ENCODE results near the gene SALL1. TPM values are rescaled to one million over a fixed set of nuclear protein-coding genes. Genes with fewer than 3 reads are reported as not detected.

The SALL1 gene
- total RNA-seq, 1 donor from 2014 or later: not detected

DNA sequence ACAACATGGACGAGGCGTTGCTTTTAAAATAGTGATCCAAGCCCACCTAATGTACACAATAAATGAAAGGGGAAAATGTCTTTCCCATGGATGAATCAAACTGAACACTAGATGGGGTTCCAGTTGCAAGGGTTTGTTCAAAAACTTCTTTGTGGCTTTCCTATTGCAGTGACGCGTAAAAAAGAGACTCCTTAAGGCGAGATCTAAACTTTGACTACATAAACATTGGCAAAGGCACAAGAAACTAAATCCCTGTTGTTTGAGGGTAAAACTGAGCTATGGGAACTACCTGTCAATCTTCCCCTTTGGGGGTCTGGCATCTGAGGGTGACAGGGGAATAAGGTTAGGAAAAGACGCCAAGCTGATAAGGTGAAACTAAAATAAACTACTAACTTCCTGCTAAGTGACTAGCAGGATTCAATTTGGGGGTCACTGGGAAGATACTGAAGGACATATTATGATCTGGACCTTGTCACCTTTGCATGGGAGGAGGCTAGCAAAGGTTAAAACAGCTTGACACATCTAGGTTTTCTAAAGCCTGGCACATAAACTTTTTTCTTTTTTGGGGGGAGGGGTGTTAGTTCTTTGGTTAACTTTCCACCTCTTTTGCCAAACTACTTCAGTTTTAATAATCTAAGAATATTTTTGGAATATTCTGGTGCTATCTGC lies 4.7 kb downstream of the SALL1 start:
- intact Hi-C loops (cut with micrococcal nuclease): no loop called here
- DNase-seq (no peak), ATAC-seq (no peak)

DNA sequence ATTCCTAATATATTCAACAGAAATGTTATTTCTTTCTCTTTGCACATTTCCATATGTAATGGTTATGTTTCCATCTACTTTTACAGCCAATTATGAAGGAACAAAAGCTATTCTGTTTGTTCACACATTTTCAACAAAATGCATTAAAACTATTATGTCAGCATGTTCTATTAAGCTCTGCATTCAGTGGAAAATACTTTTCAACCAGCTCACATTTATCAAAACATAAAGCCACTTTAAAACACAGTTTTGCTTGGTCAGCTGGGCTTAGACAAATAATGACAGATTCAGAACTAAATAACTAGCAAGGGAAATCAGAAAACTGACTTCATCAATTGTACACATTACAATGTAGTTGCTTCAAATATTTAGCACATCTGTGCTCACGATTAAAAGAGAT lies 6.9 kb downstream of the SALL1 start:
- intact Hi-C loops (cut with micrococcal nuclease): no loop called here
- DNase-seq (no peak), ATAC-seq (no peak)

DNA sequence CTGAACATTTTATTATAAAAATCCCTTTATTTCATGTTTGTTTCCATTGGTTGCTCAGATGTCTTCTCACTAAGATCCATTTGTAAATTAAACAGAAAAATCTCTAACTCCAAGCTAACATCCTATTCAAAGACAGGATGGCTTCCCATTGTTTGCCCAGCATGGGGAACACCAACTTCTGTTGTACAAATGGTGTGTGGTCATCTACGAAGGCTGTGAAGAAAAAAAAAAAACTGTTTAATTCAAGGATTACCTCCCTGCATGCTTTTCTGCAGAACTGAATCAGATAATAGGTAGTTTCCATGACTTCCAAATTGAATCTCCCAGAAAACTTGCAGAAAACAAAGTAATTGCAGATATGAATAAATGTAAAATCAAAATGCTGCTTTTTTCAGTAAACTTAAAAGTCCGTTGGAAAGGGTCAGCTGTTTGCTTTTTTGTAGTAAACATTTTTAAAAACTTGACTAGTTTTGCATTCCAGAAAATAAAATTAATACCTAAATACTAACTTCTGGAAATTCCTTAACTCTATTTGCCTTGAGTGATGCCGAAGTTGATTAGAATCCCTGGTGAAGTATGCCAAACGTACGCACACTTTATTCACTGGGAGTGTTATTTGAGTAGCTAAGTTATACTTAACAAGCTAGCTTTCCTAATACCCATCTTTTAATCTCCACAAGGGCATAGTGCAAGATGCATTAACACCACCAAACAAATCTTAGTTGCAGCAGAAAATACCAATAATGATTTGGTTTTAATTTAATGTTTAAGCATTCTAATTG lies 7.7 kb downstream of the SALL1 start:
- DNase-seq: no peak
- intact Hi-C loops (cut with micrococcal nuclease): no loop called here
- ATAC-seq: no peak

DNA sequence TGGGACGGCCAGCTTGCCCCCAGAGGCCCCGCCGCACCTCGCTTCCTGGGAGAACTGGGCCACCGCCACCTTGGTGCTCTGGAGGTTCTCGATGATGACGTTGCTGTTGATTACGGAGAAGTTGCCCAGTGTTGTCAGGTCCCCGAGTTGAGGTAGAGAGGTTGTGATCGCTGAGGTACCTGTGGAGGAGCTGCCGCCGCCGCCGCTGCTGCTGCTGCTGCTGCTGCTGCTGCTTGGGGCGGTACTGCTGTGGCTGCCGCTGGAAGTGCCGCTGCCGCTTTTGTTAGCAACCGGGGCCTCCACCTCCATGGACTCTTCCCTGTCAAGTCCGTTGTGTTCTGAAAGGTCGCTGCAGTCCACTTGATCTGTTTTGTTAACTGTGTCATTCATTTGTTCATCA lies 9.5 kb downstream of the SALL1 start:
- ATAC-seq (no peak), DNase-seq (no peak)
- intact Hi-C loops (cut with micrococcal nuclease): no loop called here

DNA sequence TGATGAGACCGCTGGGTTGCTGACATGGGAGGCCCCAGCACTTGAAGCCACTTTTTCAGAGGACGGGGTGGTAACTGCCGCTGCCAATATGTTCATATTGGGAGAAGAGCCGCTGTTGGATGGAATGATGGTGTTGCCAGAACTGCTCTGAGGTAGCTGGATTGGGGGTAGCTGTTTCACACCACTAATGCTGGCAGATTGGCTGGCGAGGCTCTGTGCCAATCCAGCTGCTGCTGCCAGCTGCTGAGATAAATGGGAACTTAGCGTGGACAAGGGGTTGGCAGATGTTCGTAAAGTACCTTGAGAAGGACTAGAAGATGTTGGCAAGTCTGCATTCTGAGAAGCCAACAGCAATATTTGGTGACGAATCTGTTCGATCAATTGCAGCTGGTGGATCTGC lies 10.0 kb downstream of the SALL1 start:
- intact Hi-C loops (cut with micrococcal nuclease): no loop called here
- DNase-seq (no peak), ATAC-seq (no peak)

DNA sequence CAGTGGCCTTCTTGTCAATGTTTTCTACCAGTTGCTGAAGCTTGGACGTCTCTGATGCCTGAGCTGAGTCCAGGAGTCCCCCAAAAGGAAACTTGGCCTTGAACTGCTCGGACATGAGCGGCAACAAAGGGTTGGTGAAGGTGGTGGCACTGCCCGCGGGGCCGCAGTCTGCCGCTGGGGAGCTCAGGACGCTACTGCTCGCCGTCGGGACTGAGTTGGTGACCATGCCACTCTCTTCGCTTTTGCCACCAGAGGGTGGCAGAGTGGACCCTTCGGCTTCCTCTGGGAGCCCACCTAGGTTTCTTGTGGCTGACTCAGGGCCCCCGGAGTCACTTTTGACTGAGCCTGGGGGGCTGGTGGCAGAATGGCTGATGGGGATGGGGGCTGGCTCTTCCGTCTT lies 11.0 kb downstream of the SALL1 start:
- ATAC-seq: no peak
- DNase-seq: no peak
- intact Hi-C loops (cut with micrococcal nuclease): no loop called here

DNA sequence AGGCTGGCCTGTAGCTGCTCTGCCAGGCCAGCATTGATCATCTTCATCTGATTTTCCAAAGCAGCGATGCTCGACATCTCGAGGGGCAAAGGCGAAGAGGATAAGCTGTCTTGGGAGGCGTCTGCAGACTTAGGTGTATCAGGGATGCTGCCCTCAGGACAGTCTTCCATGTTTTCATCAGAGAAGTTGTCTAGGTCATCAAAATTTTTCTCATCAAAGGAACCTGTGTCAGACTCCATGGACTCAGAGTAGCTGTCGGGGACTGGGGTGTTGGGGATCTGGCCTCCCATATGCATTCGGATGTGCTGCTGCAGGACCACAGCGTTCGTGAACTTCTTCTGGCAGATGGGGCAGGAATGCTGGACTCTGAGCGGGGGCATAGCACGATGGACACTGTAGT lies 11.5 kb downstream of the SALL1 start:
- no peak for ATAC-seq
- no peak for DNase-seq
- intact Hi-C loops (cut with micrococcal nuclease): no loop called here

DNA sequence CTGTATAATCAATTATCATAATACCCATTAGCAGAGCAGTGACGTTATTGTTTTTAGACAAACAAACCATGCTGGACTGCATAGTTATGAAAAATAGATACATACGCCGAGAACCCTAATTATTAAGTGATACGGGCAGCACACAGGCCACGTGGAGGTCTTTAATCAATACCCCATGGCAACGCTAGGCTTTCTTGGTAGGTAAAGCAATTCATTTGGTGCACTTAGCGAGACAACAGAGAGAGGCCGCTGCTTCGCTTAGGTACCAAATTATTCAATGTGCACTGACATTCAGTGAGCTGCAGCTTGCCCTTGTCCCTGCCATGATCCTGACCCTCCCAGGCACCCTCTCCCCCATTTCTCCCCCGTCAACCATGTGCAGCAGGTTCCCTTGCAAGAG lies 12.9 kb downstream of the SALL1 start:
- DNase-seq: no peak
- ATAC-seq: no peak
- intact Hi-C loops (cut with micrococcal nuclease): no loop called here

DNA sequence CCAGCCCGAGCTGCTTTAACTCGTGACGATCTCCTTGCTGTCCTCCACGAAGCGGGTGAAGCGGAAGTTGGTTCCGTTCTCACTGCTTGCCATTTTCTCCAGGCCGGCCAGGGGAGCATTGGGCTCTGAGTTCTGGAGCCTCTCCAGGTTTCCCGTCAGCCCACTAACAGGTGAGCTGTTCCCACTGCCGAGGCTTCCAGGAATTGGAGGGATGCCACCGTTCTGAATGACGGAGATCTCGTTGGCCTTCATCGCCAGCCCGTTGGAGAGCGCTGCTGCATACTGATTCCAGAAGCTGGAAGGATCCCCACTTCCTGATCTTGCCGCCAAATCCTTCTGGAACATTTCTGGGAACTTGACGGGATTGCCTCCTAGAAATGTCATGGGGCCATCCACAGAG lies 14.0 kb downstream of the SALL1 start:
- no peak for DNase-seq
- ATAC-seq: no peak
- intact Hi-C loops (cut with micrococcal nuclease): no loop called here

DNA sequence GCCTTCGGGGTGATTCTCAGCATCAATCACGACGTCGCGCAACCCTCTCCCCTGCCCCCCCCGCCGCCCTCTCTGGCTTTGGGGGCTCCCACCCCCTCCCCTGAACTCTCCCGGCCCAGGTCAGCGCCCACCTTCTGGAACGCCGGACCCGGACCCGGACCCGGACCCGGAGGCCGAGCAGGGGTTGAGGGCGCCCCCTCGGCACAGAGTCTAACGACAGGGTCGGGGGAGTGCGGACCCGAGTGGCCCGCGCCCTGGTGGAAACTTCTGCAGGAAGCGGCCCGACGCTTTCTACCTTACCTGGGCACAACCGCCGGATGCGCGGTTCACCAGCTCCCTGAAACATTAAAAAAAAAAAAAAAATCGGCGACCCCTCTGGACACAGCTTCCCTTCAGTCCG lies 16.2 kb downstream of the SALL1 start:
- ATAC-seq (no peak), DNase-seq (no peak)
- intact Hi-C loops (cut with micrococcal nuclease): no loop called here

DNA sequence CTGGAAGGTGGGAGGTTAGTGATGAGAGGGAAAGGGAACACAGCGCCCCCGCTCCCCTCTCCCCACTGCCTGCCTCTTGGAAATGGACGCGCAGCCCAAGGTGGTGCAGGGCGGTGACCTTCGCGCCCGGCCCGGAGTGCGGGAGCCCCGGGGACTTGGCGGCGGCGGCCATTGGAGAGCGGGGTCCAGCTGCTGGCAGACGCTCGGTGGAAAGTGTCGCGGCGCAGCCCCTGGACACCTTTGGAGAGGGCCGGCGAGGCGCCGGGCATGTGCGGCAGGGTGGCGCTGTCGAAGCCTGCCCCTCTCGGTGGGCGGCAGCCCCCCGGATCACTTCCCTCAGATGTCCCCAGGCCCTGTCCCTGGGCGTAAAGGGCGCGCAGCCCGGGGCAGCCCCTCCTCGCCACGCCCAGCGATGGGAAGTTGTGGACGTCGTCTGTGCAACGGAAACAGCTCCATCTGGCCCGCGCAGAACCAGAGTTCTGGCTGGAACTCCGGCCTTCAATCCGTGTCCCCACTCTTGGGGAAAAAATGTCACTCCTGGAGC lies 16.7 kb downstream of the SALL1 start:
- intact Hi-C loops (cut with micrococcal nuclease): no loop called here
- ATAC-seq (peak; percentile 22), DNase-seq (no peak)

DNA sequence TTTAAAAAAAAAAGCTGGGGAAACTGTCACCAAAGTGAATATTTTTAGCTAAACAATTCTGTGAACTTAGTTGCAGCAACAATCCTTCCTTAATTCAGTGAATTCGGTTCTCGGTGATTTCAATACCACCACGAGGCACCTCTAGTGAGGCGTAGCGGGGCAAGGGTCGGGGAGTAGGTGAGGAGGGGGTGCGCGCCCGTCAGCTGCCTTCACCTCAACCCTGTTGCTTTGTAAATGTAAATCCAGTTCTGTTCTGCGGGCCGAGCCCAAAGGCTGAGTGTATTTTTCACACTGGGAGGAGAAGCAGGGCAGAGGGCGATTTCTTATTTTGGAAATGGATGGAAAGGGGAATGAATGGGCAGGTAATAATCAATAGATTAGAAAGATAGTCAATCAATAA lies 17.4 kb downstream of the SALL1 start:
- DNase-seq: no peak
- no peak for ATAC-seq
- intact Hi-C loops (cut with micrococcal nuclease): no loop called here

DNA sequence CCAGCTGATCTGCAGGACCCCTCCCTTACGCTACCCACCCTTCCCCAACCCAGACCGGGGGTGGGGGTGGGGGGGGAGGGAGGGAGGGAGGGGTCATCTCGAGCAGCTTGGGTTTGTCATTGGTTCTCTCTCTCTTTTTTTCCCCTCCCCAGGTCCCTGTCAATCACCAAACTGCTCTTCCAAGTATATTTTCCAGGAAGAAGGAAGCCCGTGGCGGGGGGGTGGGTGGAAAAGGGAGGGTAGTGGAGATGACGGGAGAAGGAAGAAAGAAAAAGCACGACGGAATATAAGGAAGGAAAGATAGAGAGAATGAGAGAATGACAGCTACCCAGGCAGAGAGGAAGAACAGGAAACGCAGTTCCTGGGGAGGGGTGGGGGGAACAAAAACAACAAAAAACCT lies 17.9 kb downstream of the SALL1 start:
- DNase-seq (no peak), ATAC-seq (no peak)
- intact Hi-C loops (cut with micrococcal nuclease): no loop called here

DNA sequence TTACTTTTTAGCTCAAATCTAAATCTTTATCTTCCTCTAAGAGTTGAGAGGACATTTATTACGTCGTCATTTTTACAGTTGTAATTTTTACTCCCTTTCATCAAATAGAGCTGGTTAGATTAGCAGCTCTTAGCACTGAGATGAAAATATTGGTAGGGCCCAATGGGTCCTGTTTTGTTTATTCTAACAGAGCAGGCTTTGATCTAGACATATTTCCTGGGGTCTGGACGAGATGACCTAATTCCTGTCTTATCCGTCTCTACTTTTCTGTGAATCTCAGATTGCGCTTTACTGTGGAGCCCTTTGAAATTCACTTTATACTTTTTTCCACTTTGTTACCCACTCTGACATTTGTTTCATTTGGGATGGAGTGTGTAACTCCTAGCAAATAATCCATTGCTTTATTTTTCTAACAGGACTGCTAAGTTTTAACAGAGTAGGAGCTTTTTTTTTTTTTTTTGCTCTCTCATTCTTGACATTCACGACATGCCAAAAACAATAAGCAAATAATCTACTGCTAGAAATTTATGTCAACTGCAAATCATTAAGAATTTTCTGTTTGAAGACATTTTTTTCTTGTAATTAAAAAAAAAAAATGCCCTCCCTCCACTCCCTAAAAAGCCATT lies 18.5 kb downstream of the SALL1 start:
- DNase-seq (no peak), ATAC-seq (no peak)
- intact Hi-C loops (cut with micrococcal nuclease): no loop called here

DNA sequence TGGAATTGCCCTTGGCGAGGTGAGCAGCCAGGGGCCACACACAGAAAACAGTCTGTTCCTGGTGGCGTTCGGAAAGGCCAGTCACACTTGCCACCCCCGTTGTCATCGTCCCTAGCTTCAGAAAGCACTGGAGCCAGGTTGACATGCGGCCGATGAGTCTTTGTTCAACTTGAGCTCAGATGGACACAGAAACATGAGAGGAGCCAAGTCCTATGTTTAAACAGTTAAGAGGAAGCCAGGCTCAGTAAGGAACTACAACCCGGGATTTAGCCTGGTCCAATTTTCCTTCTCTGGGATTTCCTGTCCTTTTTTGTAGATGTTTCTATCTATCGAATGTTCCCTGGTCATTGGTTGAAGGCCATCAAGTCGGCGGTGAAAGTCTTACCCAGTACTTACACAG lies 19.5 kb downstream of the SALL1 start:
- DNase-seq (no peak), ATAC-seq (no peak)
- intact Hi-C loops (cut with micrococcal nuclease): no loop called here

DNA sequence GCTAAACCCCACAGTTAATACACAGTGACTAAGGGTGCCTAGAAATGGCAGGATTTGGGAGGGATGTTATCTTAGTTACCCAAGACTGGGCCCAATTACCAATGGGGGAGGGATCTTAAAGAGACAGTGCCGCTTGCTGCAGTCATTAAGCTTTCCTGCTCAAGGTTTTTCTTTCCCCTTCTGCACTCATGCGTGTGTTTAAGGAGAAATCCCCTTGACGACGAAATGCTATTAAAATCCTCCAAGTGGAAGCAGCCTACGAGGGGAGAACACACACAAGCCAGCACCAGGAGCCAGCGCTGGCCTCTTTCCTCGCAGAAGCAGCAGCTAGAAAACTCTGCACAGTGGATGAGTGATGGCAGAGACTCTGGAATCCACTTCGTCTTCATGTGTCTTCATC lies 22.0 kb downstream of the SALL1 start:
- intact Hi-C loops (cut with micrococcal nuclease): no loop called here
- ATAC-seq: no peak

DNA sequence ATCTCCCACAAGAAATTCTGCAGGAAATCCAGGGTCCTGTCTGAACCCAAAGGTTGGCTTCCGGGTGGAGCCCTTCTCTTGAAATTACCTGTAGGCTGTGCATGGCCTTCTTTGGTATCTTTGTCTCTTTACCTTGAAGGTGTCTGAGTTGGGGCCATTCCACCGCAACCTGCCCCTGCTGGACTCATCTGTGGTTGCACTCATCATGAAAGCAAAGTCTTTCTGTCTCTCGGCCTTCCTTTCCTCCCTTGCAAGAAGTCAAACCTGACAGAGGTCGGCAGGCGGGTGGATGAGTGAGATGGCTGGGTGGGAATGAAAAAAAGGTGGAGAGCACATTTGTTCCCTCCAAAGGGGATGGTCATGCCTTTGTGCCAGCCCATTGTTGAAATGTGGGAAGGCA lies 25.1 kb downstream of the SALL1 start:
- ATAC-seq (no peak), DNase-seq (no peak)
- intact Hi-C loops (cut with micrococcal nuclease): no loop called here

More for the DNA sequence above, 22.0 kb downstream of the SALL1 start:
- DNase-seq: no peak

DNA sequence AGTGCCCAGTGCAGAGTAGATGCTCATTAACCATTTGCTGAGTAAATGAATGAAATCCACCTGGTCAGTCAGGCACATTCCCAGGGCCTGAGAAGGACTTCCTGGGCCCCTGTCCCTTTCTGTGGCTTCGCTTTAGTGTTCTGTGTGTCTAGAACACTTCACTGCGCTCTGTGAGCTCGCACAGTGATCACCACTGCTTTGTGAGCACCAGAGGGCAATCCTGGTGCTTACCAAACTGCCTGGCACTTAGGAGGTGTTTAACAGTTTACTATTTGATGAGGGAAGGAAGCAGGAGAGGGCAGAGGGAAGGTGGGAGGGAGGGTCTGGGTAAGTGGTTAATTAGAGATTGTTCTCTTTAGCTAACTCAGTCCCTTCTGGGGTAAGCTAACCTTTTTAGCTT lies 26.2 kb downstream of the SALL1 start:
- DNase-seq: no peak
- intact Hi-C loops (cut with micrococcal nuclease): no loop called here
- no peak for ATAC-seq

DNA sequence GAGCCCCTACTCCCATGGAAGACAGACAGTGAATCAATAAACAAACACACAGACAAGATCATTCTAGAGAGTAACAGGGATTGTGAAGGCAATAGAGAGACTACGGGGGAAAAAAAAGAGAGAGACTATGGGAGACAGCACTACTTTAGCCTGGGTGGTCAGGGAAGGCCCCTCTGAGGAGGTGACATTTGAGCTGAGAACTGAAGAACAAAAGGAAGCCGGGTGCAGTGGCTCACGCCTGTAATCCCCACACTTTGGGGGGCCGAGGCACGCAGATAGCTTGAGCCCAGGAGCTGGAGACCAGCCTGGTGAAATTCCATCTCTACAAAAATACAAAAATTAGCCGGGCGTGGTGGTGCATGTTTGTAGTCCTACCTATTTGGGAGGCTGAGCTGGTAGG lies 29.2 kb downstream of the SALL1 start:
- intact Hi-C loops (cut with micrococcal nuclease): no loop called here
- DNase-seq (no peak), ATAC-seq (no peak)

DNA sequence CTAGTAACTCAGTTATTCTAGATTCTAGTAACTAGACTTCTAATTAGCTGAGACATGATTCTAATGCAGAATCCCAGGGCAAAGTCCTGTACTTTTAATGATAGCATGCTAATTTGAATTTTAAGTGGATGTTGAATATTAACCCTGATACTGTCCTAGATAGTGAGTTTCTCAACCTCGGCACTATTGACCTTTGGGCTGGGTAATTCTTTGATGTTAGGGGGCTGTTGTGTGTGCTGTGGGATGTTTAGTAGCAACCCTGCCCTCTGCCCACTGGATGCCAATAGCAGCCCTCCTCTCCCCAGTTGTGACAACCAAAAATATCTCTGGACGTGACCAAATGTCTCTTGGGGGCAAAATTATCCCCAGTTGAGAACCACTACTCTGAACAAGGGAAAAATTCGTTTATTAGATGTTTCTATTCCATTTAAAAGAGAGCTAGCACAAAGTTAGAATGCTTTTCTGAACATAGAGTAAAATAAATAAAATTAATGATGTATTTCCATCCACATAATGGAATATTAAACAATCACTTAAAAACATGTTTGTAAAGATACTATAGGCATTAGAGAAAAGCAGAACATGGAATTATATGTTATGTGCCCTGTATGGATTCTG lies 30.2 kb downstream of the SALL1 start:
- ATAC-seq (no peak), DNase-seq (no peak)
- intact Hi-C loops (cut with micrococcal nuclease): no loop called here
